HepG2 (cell line): Measurements from ENCODE around the gene COL18A1. TPM values are rescaled to one million over a fixed set of nuclear protein-coding genes. Genes with fewer than 3 reads are reported as not detected.

Experiments
- ATAC-seq: fragments of 200-7000 bp; cut with Tn5 transposase; 3 replicates; pipeline ENCODE4 v1.9.1; 2020; ENCODE audit warnings: mild to moderate bottlenecking, moderate library complexity
- BruUV-seq: library from RNA; stranded (reverse); fragments of 400-500 nt; replicated peaks from 2 replicates; lab custom pipeline; 2021; lab: Mats Ljungman, UMichigan
- CTCF ChIA-PET: fragments of 300-600 bp; formaldehyde crosslinking; extraction: SDS; loops from one replicate; lab custom pipeline; 2021; ENCODE audit warnings: low total read pairs, inconsistent platforms, low intra/inter-chr PET ratio; lab: Yijun Ruan, JAX
- POLR2A ChIA-PET: fragments of 350-600 bp; sonication (Branson Sonifier 250); formaldehyde crosslinking; loops from one replicate; lab custom pipeline; 2020; ENCODE audit warnings: antibody characterized with exemption, inconsistent platforms; lab: Yijun Ruan, JAX
- DNase-seq: peaks from one replicate; pipeline ENCODE4 v3.0.0-alpha.2; 2015; ENCODE audit warnings: low spot score
- FAIRE-seq: peaks from 3 replicates; lab custom pipeline; 2011; peaks lifted over from hg19 to GRCh38; lab: Jason Lieb, UNC
- H2AFZ ChIP-seq: one replicate; pipeline ENCODE4 v1.6.1; 2011; ENCODE audit warnings: low read length, inconsistent platforms
- H3K27ac ChIP-seq: fragments of 300-600 bp; 3 replicates; pipeline ENCODE4 v1.8.0; 2011; ENCODE audit warnings: mixed run types, mild to moderate bottlenecking, mixed read lengths, low read length, inconsistent platforms; ENCODE audit not compliant: insufficient read depth; ENCODE audit errors: extremely low read length
- H3K27me3 ChIP-seq, 2 experiments: fragments of 200-600 bp in 1 of 2; 2 replicates in 1 of 2; 3 replicates in 1 of 2; pipeline versions ENCODE4 v1.6.0 to v1.8.0; 2011; ENCODE audit warnings: low read length in 2 of 2, mild to moderate bottlenecking in 2 of 2, moderate library complexity in 2 of 2, inconsistent platforms in 1 of 2; ENCODE audit not compliant: insufficient read depth in 2 of 2, control insufficient read depth in 1 of 2
- H3K36me3 ChIP-seq, 2 experiments: fragments of 200-600 bp in 1 of 2; replicated peaks in 1 of 2; 2 replicates in 1 of 2; 3 replicates in 1 of 2; pipeline versions ENCODE4 v1.5.1 to v1.8.0; 2011; ENCODE audit warnings: low read length in 2 of 2, inconsistent platforms in 1 of 2; ENCODE audit not compliant: insufficient read depth in 2 of 2, control insufficient read depth in 1 of 2
- H3K4me1 ChIP-seq: 2 replicates; pipeline ENCODE4 v1.5.1; 2012; ENCODE audit warnings: low read length, inconsistent platforms; ENCODE audit not compliant: insufficient read depth
- H3K4me2 ChIP-seq: 2 replicates; pipeline ENCODE4 v1.6.0; 2011; ENCODE audit warnings: low read depth, low read length, inconsistent platforms
- H3K4me3 ChIP-seq, 3 experiments: fragments of 200-600 bp in 1 of 3; sonication (generic), shearing (Covaris generic) in 1 of 3; replicated peaks in 1 of 3; 2 replicates each; pipeline ENCODE4 v1.5.1; 2011 to 2016; ENCODE audit warnings: low read length in 3 of 3, inconsistent platforms in 2 of 3, low read depth in 2 of 3, mild to moderate bottlenecking in 2 of 3, control low read depth in 1 of 3, mixed read lengths in 1 of 3; ENCODE audit not compliant: insufficient read depth in 1 of 3
- H3K79me2 ChIP-seq: one replicate; pipeline ENCODE4 v1.6.1; 2011; ENCODE audit warnings: low read length, inconsistent platforms; ENCODE audit not compliant: insufficient read depth
- H3K9ac ChIP-seq: 2 replicates; pipeline ENCODE4 v1.6.0; 2011; ENCODE audit warnings: mild to moderate bottlenecking, low read depth, low read length, inconsistent platforms; ENCODE audit not compliant: insufficient read depth
- H3K9me3 ChIP-seq: 2 replicates; pipeline ENCODE4 v1.5.1; 2012; ENCODE audit warnings: mild to moderate bottlenecking, low read length
- H4K20me1 ChIP-seq: 2 replicates; pipeline ENCODE4 v1.6.0; 2011; ENCODE audit warnings: inconsistent platforms, mild to moderate bottlenecking, low read length, moderate library complexity; ENCODE audit not compliant: insufficient read depth
- GRHL1 ChIP-seq: sonication (generic); formaldehyde crosslinking; conservative IDR thresholded peaks from 2 replicates; pipeline ENCODE4 v1.8.0; 2022; ENCODE audit warnings: missing genetic modification reagents
- RBFOX2 ChIP-seq: fragments of 200-400 bp; formaldehyde crosslinking; IDR thresholded peaks from 2 replicates; pipeline ENCODE4 v1.6.1; 2017; ENCODE audit warnings: low read depth, mild to moderate bottlenecking, low read length
- ZBTB38 ChIP-seq: sonication (generic); formaldehyde crosslinking; IDR thresholded peaks from 2 replicates; pipeline ENCODE4 v1.5.1; 2020; ENCODE audit warnings: mild to moderate bottlenecking, missing genetic modification reagents
- ZBTB4 ChIP-seq: sonication (generic); formaldehyde crosslinking; IDR thresholded peaks from 2 replicates; pipeline ENCODE4 v1.4.0; 2020; ENCODE audit warnings: missing genetic modification reagents, mild to moderate bottlenecking, borderline replicate concordance
- ZFP62 ChIP-seq: sonication (generic); formaldehyde crosslinking; IDR thresholded peaks from 2 replicates; pipeline ENCODE4 v1.4.0; 2020; ENCODE audit warnings: missing genetic modification reagents
- ZFYVE20 ChIP-seq: sonication (generic); formaldehyde crosslinking; IDR thresholded peaks from 2 replicates; pipeline ENCODE4 v1.8.0; 2023; ENCODE audit warnings: low read depth, mild to moderate bottlenecking, moderate library complexity, missing genetic modification reagents, borderline replicate concordance
- ZGPAT ChIP-seq: IDR thresholded peaks from 2 replicates; pipeline ENCODE4 v1.6.1; 2016; ENCODE audit warnings: mild to moderate bottlenecking
- ZNF558 ChIP-seq: sonication (generic); formaldehyde crosslinking; IDR thresholded peaks from 2 replicates; pipeline ENCODE4 v1.9.0; 2022; ENCODE audit warnings: mild to moderate bottlenecking, missing genetic modification reagents, borderline replicate concordance
- WGBS: methylation state at CpG from one replicate; pipeline ENCODE4 v1.1.6; 2017; ENCODE audit warnings: low lambda C conversion rate; 5-methylcytosine and 5-hydroxymethylcytosine counted together
- in situ Hi-C: cut with HindIII; loops from 2 replicates; pipeline ENCODE4 v1.10.0; 2017; ENCODE audit warnings: low pct_unique_long_range_greater_than_20kb; ENCODE audit not compliant: extremely low pct_ligation_motif_present
- intact Hi-C: fragments of 100-400 bp; cut with micrococcal nuclease; formaldehyde crosslinking; loops from one replicate; pipeline ENCODE4 v1.10.0; 2022; ENCODE audit not compliant: unreplicated experiment
- polyA plus RNA-seq, 8 experiments: library from polyadenylated mRNA; depleted of rRNA in 3 of 8; stranded (reverse) in 7 of 8; unstranded in 1 of 8; fragments of >200 nt; fragmentation: Illumina TruSeq in 4 of 8; extraction: Trizol in 4 of 8; gene quantifications; 2 replicates each; pipeline versions ENCODE4 v1.2.1 to v1.2.3, GENCODE V29; 2011 to 2016; ENCODE audit warnings: low read depth in 4 of 8, missing spikeins in 1 of 8, mixed read lengths in 1 of 8; ENCODE audit not compliant: insufficient read depth in 1 of 8
- total RNA-seq, 5 experiments: library from RNA; depleted of rRNA; stranded (reverse); fragments of >200 nt; fragmentation: Illumina TruSeq; extraction: Trizol; gene quantifications; 2 replicates each; pipeline ENCODE4 v1.2.3, GENCODE V29; 2016; ENCODE audit warnings: low read depth in 1 of 5

Gene COL18A1
- total and polyA plus RNA-seq, 2 of the 13 experiments (the other 11 are each of a cell fraction or from before 2014, with no cell fraction given): 79.0 to 102 TPM

GRCh38 chr21:45365186-45365607 is 39.8 kb upstream of the COL18A1 start:
- H4K20me1 ChIP-seq: no peaks in the 10 kb centered on the region
- no peak overlapping the region for H2AFZ ChIP-seq
- BruUV-seq: TSS peak; percentile 75
- peaks cover 77% of the 10 kb centered on the region for H3K4me1 ChIP-seq
- no peak for TF ChIP-seq ZFYVE20
- no peak for TF ChIP-seq ZFP62 (CRISPR knock-in tag)
- TF ChIP-seq ZNF558: no peak
- TF ChIP-seq ZBTB38: 0 out of 2 replicates have a peak, but pooled peaks have one; percentile 0
- peak; percentile 45 for TF ChIP-seq RBFOX2
- 0 out of 2 replicates have a peak, but pooled peaks have one; percentile 9 for TF ChIP-seq ZBTB4 (CRISPR knock-in tag)
- TF ChIP-seq ZGPAT (CRISPR knock-in tag): no peak
- no peak for TF ChIP-seq GRHL1
- in situ Hi-C loops (no loop called here), intact Hi-C loops (loop anchor here (2.0 kb wide), 1 partner anchor 42 kb away; no protein-coding TSS in a partner anchor)
- H3K9ac ChIP-seq: peak overlapping the region; percentile 9; the same call in 1 of the 2 replicates
- H3K79me2 ChIP-seq: no peaks in the 10 kb centered on the region
- ChIA-PET CTCF (no interaction called here), POLR2A (interaction anchor here (0.9 to 2.2 kb wide), 7 partner anchors 9 to 104 kb away, joined by 3 to 10 read pairs (median 5); no protein-coding TSS in a partner anchor)
- no peak for DNase-seq
- peak overlapping the region; percentile 76 for H3K27ac ChIP-seq
- WGBS: 71% methylated on average over 4 of the region's 25 CpGs
- FAIRE-seq: no peak
- no peak for ATAC-seq
- no peaks in the 10 kb centered on the region for H3K36me3 ChIP-seq
- no peaks in the 10 kb centered on the region for H3K9me3 ChIP-seq
- peak overlapping the region in 1 of 3 experiments; percentile 25; a peak in 1 of 6 replicates for H3K4me3 ChIP-seq
- peak overlapping the region; percentile 41 for H3K4me2 ChIP-seq
- H3K27me3 ChIP-seq: no peaks in the 10 kb centered on the region
